RWPE2 (cell line): ENCODE data around the gene CHMP1A.
A peak's percentile ranks its signal among the peaks of the same experiment; 100 is the strongest.

Source experiments
- ATAC-seq: fragments of 200-7000 bp; cut with Tn5 transposase; 3 replicates; pipeline ENCODE4 v1.9.1; 2021; ENCODE audit warnings: low read depth
- DNase-seq: peaks from one replicate; pipeline ENCODE4 v3.0.0-alpha.2; 2020; ENCODE audit warnings: low spot score
- H3K27ac ChIP-seq: fragments of 450-650 bp; 2 replicates; pipeline ENCODE4 v1.5.1; 2017; ENCODE audit warnings: mild to moderate bottlenecking; ENCODE audit not compliant: poor library complexity, severe bottlenecking
- H3K27me3 ChIP-seq: fragments of 250-450 bp; sonication (Bioruptor Pico); 2 replicates; pipeline ENCODE4 v1.5.1; 2021; ENCODE audit warnings: mild to moderate bottlenecking, moderate library complexity; ENCODE audit not compliant: insufficient read depth, poor library complexity, severe bottlenecking
- H3K36me3 ChIP-seq: fragments of 250-450 bp; sonication (Bioruptor Pico); 2 replicates; pipeline ENCODE4 v1.5.1; 2020; ENCODE audit warnings: low read depth, mild to moderate bottlenecking, moderate library complexity
- H3K4me1 ChIP-seq: fragments of 250-450 bp; sonication (Bioruptor Pico); 2 replicates; pipeline ENCODE4 v1.5.1; 2021; ENCODE audit warnings: mild to moderate bottlenecking, moderate library complexity; ENCODE audit not compliant: insufficient read depth, poor library complexity, severe bottlenecking
- H3K4me3 ChIP-seq: fragments of 250-450 bp; sonication (Bioruptor Pico); 2 replicates; pipeline ENCODE4 v1.5.1; 2021; ENCODE audit warnings: mild to moderate bottlenecking, moderate library complexity; ENCODE audit not compliant: severe bottlenecking
- H3K9me3 ChIP-seq: fragments of 250-450 bp; sonication (Bioruptor Pico); 2 replicates; pipeline ENCODE4 v1.5.1; 2021; ENCODE audit warnings: mild to moderate bottlenecking, moderate library complexity; ENCODE audit not compliant: severe bottlenecking
- TF ChIP-seq, protein P1 (sequence below): fragments of 450-650 bp; IDR thresholded peaks from one replicate; pipeline ENCODE4 v1.5.1; 2017; ENCODE audit warnings: mild to moderate bottlenecking, moderate library complexity; ENCODE audit not compliant: poor library complexity, severe bottlenecking

The CHMP1A gene

GRCh38 chr16:89612415-89613166 is 44.9 kb downstream of the CHMP1A start:
- Histone ChIP-seq H3K4me3 (no peak overlapping the region), H3K27ac (no peak overlapping the region), H3K27me3 (no peaks in the 10 kb centered on the region), H3K36me3 (no peaks in the 10 kb centered on the region), H3K9me3 (no peaks in the 10 kb centered on the region), H3K4me1 (no peaks in the 10 kb centered on the region)
- ATAC-seq (no peak), DNase-seq (peak; percentile 40)
- TF ChIP-seq, protein P1, sequence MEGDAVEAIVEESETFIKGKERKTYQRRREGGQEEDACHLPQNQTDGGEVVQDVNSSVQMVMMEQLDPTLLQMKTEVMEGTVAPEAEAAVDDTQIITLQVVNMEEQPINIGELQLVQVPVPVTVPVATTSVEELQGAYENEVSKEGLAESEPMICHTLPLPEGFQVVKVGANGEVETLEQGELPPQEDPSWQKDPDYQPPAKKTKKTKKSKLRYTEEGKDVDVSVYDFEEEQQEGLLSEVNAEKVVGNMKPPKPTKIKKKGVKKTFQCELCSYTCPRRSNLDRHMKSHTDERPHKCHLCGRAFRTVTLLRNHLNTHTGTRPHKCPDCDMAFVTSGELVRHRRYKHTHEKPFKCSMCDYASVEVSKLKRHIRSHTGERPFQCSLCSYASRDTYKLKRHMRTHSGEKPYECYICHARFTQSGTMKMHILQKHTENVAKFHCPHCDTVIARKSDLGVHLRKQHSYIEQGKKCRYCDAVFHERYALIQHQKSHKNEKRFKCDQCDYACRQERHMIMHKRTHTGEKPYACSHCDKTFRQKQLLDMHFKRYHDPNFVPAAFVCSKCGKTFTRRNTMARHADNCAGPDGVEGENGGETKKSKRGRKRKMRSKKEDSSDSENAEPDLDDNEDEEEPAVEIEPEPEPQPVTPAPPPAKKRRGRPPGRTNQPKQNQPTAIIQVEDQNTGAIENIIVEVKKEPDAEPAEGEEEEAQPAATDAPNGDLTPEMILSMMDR = no peak

DNA sequence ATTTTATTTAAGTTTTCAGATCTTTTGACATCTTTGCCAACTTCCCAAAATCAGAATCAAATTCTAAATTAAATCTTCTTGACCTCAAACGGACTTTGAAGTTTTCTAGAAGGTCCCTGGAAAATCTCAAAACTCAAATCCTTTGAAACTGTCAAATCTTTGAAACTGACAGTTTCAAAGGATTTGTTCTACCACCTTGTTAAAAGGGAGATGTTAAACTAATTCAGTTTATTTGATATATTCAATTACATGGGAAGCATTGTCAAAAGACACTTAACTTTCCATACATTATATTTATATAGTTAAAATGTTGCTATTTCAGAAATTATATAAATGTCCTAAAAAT is 47.4 kb downstream of the CHMP1A start:
- Histone ChIP-seq H3K9me3 (no peaks in the 10 kb centered on the region), H3K27ac (no peak overlapping the region), H3K4me1 (no peaks in the 10 kb centered on the region), H3K27me3 (no peaks in the 10 kb centered on the region), H3K36me3 (no peaks in the 10 kb centered on the region), H3K4me3 (no peak overlapping the region)
- no peak for DNase-seq
- ATAC-seq = no peak
- TF ChIP-seq, protein P1 = no peak

GRCh38 chr16:89607937-89608740 is 49.4 kb downstream of the CHMP1A start:
- Histone ChIP-seq H3K27me3 (no peaks in the 10 kb centered on the region), H3K4me3 (no peak overlapping the region), H3K9me3 (no peaks in the 10 kb centered on the region), H3K27ac (no peak overlapping the region), H3K4me1 (no peaks in the 10 kb centered on the region), H3K36me3 (no peaks in the 10 kb centered on the region)
- TF ChIP-seq, protein P1 = no peak
- no peak for DNase-seq
- no peak for ATAC-seq

- Histone ChIP-seq H3K4me1 (peaks cover 6% of the 10 kb centered on the region), H3K36me3 (no peaks in the 10 kb centered on the region), H3K4me3 (no peak overlapping the region), H3K9me3 (no peaks in the 10 kb centered on the region), H3K27ac (no peak overlapping the region), H3K27me3 (no peaks in the 10 kb centered on the region)
- DNase-seq (no peak), ATAC-seq (no peak)
- TF ChIP-seq, protein P1 = no peak
These were observed 50.1 kb downstream of the CHMP1A start for GRCh38 chr16:89607453-89607852.

- peaks cover 13% of the 10 kb centered on the region for H3K4me1 ChIP-seq
These were observed 51.5 kb downstream of the CHMP1A start for GRCh38 chr16:89606006-89606405.

More at GRCh38 chr16:89606006-89606405, 51.5 kb downstream of the CHMP1A start:
- Histone ChIP-seq H3K27me3 (no peaks in the 10 kb centered on the region), H3K36me3 (no peaks in the 10 kb centered on the region), H3K4me3 (no peak overlapping the region), H3K9me3 (no peaks in the 10 kb centered on the region), H3K27ac (no peak overlapping the region)
- ATAC-seq (no peak), DNase-seq (peak; percentile 64)
- TF ChIP-seq, protein P1 = no peak
